DOHH2 (cell line): ENCODE measurements around the gene ANKRD33.

Source experiments
- H3F3A ChIP-seq: fragments of 200-600 bp; sonication (generic), shearing (Covaris generic); 2 replicates; pipeline ENCODE4 v1.6.0; 2016; ENCODE audit warnings: antibody characterized with exemption, mild to moderate bottlenecking; ENCODE audit not compliant: control insufficient read depth, insufficient read depth
- H3K27ac ChIP-seq: fragments of 200-600 bp; sonication (generic); 2 replicates; pipeline ENCODE4 v1.5.1; 2014; ENCODE audit warnings: low read depth, mild to moderate bottlenecking, low read length, moderate library complexity
- H3K27me3 ChIP-seq: fragments of 200-600 bp; sonication (generic); 2 replicates; pipeline ENCODE4 v1.6.1; 2014; ENCODE audit warnings: mild to moderate bottlenecking, low read length, mixed read lengths; ENCODE audit not compliant: control insufficient read depth
- H3K36me3 ChIP-seq: fragments of 200-600 bp; sonication (generic); 2 replicates; pipeline ENCODE4 v1.6.1; 2014; ENCODE audit warnings: mild to moderate bottlenecking, low read length, moderate library complexity, mixed read lengths; ENCODE audit not compliant: control insufficient read depth
- H3K4me1 ChIP-seq: fragments of 200-600 bp; sonication (generic); 2 replicates; pipeline ENCODE4 v1.6.1; 2014; ENCODE audit warnings: mild to moderate bottlenecking, low read length, mixed read lengths; ENCODE audit not compliant: control insufficient read depth
- H3K4me2 ChIP-seq: fragments of 200-600 bp; sonication (generic); 2 replicates; pipeline ENCODE4 v1.6.0; 2014; ENCODE audit warnings: mild to moderate bottlenecking, low read length, moderate library complexity
- H3K4me3 ChIP-seq: fragments of 200-600 bp; sonication (generic); 2 replicates; pipeline ENCODE4 v1.5.1; 2014; ENCODE audit warnings: mild to moderate bottlenecking, low read length, mixed read lengths
- H3K79me2 ChIP-seq: fragments of 200-600 bp; sonication (generic); 2 replicates; pipeline ENCODE4 v1.6.1; 2014; ENCODE audit warnings: mild to moderate bottlenecking, low read length, mixed read lengths; ENCODE audit not compliant: control insufficient read depth
- H3K9me2 ChIP-seq: fragments of 200-600 bp; sonication (generic); replicated peaks from 2 replicates; pipeline ENCODE4 v1.6.1; 2014; ENCODE audit warnings: mild to moderate bottlenecking, low read length, mixed read lengths; ENCODE audit not compliant: control insufficient read depth
- H3K9me3 ChIP-seq: fragments of 200-600 bp; sonication (generic); 2 replicates; pipeline ENCODE4 v1.6.1; 2014; ENCODE audit warnings: antibody characterized with exemption, low read length, mixed read lengths; ENCODE audit not compliant: control insufficient read depth, insufficient read depth
- H4K20me1 ChIP-seq: fragments of 200-600 bp; sonication (generic); 2 replicates; pipeline ENCODE4 v1.6.0; 2014; ENCODE audit warnings: low read depth, mild to moderate bottlenecking, antibody characterized with exemption, low read length, moderate library complexity; ENCODE audit not compliant: control insufficient read depth, insufficient read depth
- CTCF ChIP-seq: fragments of 200-600 bp; sonication (generic); IDR thresholded peaks from one replicate; pipeline ENCODE4 v1.5.1; 2014; ENCODE audit warnings: antibody characterized with exemption, mild to moderate bottlenecking, low read depth, low read length; ENCODE audit not compliant: poor library complexity, severe bottlenecking
- EZH2phosphoT487 ChIP-seq: fragments of 200-600 bp; sonication (generic); IDR thresholded peaks from 2 replicates; pipeline ENCODE4 v1.6.1; 2017; ENCODE audit warnings: borderline replicate concordance, mild to moderate bottlenecking, antibody characterized with exemption, low read length, moderate library complexity, mixed read lengths

Gene ANKRD33

GRCh38 chr12:51845482-51845881 is 42.4 kb upstream of the ANKRD33 start:
- Histone ChIP-seq H3K9me2 (no peaks in the 10 kb centered on the region), H3K36me3 (no peaks in the 10 kb centered on the region), H3K27ac (no peak overlapping the region), H3K79me2 (no peaks in the 10 kb centered on the region), H3F3A (no peaks in the 10 kb centered on the region), H3K9me3 (no peaks in the 10 kb centered on the region), H3K4me3 (no peak overlapping the region), H3K27me3 (peaks cover 15% of the 10 kb centered on the region; the same call in 1 of the 2 replicates), H3K4me2 (no peak overlapping the region), H4K20me1 (no peaks in the 10 kb centered on the region), H3K4me1 (no peaks in the 10 kb centered on the region)
- TF ChIP-seq CTCF (no peak), EZH2phosphoT487 (no peak)

GRCh38 chr12:51846271-51846691 is 41.6 kb upstream of the ANKRD33 start:
- Histone ChIP-seq H3K79me2 (no peaks in the 10 kb centered on the region), H3F3A (no peaks in the 10 kb centered on the region), H3K9me2 (no peaks in the 10 kb centered on the region), H3K36me3 (no peaks in the 10 kb centered on the region), H3K4me1 (no peaks in the 10 kb centered on the region), H3K27ac (no peak overlapping the region), H3K27me3 (peaks cover 14% of the 10 kb centered on the region), H3K4me2 (no peak overlapping the region), H4K20me1 (no peaks in the 10 kb centered on the region), H3K9me3 (no peaks in the 10 kb centered on the region), H3K4me3 (no peak overlapping the region)
- TF ChIP-seq CTCF (no peak), EZH2phosphoT487 (no peak)

GRCh38 chr12:51846911-51847642 is 40.8 kb upstream of the ANKRD33 start:
- Histone ChIP-seq H3K9me2 (no peaks in the 10 kb centered on the region), H3K9me3 (no peaks in the 10 kb centered on the region), H3K27ac (no peak overlapping the region), H3K4me1 (no peaks in the 10 kb centered on the region), H3F3A (no peaks in the 10 kb centered on the region), H3K27me3 (peaks cover 15% of the 10 kb centered on the region), H3K4me3 (no peak overlapping the region), H3K79me2 (no peaks in the 10 kb centered on the region), H4K20me1 (no peaks in the 10 kb centered on the region), H3K4me2 (peak overlapping the region; percentile 24; the same call in 1 of the 2 replicates), H3K36me3 (no peaks in the 10 kb centered on the region)
- no peak for TF ChIP-seq EZH2phosphoT487
- TF ChIP-seq CTCF: no peak
